AG08396 (cell line): ENCODE data around the gene NLGN3.
"Not testable (repeated sequence)": the region's sequence is repeated elsewhere in the genome, so short reads cannot be mapped to it uniquely, and the experiment has no call there.

Experiments
- DNase-seq: peaks from one replicate; pipeline ENCODE4 v3.0.0; 2012; ENCODE audit warnings: low spot score, mixed read lengths

NLGN3 gene

DNA sequence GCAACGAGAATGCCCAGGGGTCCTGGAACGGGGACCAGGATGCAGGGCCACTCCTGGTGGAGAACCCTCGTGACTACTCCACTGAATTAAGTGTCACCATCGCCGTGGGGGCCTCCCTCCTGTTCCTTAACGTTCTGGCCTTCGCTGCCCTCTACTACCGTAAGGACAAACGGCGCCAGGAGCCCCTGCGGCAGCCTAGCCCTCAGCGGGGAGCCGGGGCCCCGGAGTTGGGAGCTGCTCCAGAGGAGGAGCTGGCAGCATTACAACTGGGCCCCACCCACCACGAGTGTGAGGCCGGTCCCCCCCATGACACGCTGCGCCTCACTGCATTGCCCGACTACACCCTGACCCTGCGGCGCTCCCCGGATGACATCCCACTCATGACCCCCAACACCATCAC, 24.9 kb downstream of the NLGN3 start:
- no peak for DNase-seq

DNA sequence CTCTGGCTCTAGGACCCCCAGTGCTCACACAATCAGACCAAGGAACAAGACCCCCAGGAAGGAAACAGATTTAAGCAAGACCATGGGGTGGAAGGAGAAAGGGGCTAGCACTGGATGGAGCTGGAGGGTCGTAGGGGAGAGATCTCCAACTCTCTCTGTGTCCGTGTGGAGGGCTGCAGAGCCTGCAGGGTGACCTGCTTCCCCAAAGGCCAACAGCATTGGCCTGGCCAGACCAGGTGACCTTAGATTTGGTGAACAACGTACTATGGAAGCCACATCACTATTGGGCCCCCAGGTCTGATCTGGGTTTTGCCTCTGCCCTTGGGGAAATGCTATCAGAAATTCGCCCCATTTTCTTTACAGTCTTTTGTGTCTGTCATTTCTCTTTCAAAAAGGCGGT, 26.0 kb downstream of the NLGN3 start:
- no peak for DNase-seq

DNA sequence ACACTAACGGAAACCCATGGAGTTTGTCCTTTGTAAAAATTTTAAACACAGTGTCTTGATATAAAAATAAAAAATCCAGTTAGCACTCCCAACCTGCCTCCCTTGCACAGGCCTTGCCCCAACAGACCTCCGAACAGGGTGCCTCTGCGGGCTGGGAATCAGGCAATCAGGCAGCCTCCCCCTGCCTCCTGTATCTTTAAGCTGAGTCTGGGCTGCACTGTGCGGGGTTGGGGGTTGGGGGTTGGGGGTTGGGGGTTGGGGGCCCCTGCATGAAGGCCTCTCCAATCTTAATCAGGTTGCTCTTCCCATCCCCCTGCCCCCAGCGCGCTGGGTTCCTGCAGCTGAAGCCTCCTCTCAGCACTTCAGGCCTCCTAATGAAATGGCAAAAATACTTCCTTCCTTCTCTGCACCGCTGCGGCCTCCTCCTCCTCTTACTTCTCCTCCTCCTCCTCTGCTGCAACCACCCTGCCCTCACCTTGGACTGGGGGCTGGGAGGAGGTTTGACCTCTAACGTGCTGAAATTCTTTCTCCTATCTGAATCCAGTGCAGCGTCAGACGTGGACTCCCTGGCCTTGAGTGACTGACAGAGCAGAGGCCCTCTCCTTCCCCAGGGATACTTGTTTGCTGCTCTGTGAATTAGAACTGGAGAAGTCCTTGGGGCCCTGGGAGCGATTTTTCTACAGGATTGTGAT, 26.6 kb downstream of the NLGN3 start:
- DNase-seq: no peak

DNA sequence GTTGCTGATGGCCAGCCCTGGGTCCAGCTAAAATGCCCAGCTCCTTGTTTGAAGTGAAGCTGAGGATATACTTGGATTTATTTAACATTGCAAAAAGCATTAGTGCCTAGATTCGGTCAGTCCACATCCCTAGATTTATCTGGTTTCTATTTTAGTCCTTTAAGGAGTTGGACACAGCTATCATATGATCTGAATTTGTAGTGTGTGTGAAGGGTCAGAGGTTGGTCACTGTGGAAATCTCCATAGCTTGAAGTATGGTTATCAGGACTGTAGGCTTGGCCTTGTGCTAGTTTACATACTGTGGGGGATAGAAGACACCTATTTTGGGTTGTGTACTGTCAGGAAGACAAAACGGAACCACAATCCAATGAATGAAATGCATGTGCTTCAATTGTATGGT, 28.8 kb downstream of the NLGN3 start:
- DNase-seq: no peak

DNA sequence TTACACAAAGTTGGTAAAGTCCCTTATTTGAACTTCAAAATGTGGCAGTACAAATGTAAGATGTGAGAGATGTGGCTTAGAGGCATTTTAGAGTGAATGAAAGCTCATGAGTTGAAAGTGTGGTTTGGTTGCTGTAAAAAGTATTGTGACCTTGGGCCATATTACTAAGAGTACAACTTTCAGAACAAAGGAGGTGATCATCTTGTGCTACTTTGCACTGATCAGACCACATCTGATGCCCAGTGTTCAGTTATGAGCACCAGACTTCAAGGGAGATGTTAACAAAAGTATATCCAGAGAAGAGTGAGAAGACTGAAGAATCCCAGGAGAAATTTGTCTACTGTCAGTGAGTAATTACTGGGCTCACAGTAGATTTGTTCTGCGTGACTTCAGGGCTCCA, 30.2 kb downstream of the NLGN3 start:
- DNase-seq: no peak

DNA sequence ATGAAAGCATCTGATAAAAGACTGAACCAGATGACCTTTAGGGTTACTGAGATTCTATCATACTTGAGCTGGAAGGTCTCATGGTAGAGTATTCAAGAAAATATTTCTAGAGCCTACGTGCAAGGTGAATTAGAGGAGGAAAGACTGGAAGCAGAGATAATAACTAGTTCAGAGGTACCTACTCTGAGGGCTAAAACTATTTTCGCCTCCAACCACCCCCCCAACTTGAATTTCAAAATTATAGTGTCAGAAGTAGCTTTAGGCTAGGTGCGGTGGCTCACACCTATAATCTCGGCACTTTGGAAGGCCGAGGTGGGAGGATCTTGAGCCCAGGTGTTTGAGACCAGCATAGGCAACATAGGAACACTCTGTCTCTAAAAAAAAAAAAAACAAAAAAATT, 30.9 kb downstream of the NLGN3 start:
- no peak for DNase-seq

DNA sequence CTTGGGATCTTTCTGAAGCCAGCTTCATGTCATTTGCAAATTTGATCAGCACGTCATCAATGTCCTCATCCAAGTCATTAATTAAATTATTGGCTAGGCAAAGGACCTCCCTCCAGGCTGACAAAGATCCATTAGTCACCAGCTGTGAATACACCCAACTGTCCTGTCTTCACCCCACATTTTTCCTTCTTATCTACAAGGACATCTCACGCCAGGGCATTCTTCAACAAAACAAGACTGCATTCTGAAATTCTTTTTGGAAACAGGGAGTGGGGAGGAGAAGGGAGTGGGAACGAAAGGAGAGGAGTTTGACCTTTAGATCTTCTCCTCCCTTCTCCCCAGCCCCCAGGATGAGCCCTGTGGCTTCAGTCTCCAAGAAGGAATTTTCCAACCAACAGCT, 32.7 kb downstream of the NLGN3 start:
- no peak for DNase-seq

DNA sequence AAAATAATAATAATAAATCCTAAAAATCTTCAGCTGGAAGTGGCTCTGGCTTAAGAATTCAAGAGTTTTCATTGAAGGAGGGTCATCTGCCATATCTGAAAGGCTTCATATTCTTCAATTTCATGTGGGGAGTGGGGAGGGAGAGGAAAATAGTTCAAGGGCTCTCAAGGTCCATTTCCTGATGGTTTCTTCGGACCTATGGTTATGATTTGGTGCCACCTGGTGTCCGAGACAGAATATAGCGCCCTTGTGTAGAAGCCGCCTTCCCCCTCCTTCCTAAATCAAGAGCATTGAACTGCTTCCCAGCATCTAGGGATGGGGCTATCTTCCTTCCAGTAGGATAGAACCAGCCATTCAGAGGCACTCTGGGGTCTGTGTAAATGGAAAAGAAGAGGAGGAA, 34.3 kb downstream of the NLGN3 start:
- peak; percentile 65 for DNase-seq

DNA sequence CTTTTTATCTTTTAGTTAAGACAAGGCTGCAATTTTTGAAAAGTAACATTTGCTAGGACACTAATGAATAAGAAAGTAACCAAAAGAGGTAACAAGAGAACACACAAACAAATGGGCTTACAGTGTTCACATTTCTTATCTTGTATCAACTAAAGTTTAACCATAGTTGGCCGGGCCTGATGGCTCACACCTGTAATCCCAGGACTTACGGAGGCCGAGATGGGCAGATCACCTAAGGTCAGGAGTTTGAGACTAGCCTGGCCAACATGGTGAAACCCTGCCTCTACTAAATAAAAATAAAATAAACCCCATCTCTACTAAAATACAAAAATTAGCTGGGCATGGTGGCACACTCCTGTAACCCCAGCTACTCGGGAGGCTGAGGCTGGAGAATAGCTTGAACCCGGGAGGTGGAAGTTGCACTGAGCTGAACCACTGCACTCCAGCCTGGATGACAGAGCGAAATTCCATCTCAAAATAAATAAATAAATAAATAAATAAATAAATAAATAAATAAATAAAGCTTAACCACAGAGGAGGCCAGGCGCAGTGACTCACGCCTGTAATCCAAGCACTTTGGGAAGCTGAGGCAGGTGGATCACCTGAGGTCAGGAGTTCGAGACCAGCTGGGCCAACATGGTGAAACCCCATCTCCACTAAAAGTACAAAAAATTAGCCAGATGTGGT, 36.1 kb downstream of the NLGN3 start:
- DNase-seq: not testable (repeated sequence)

DNA sequence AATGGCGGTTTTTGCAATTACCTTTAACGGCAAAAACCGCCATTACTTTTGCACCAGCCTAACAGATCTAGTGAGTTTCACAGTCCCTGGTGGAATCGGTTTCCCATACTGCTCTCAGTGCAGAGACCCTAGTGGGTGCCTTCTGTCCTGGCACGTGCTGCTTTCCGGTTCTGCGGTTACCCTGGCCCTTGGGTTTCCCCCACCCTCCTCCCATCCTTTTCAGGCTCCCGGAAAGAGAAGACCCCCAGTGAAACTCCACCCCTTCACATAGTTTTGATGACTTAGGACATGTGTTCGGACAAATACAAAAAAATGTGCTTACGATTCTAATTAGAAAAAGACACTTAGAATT, 36.9 kb downstream of the NLGN3 start:
- DNase-seq: no peak

DNA sequence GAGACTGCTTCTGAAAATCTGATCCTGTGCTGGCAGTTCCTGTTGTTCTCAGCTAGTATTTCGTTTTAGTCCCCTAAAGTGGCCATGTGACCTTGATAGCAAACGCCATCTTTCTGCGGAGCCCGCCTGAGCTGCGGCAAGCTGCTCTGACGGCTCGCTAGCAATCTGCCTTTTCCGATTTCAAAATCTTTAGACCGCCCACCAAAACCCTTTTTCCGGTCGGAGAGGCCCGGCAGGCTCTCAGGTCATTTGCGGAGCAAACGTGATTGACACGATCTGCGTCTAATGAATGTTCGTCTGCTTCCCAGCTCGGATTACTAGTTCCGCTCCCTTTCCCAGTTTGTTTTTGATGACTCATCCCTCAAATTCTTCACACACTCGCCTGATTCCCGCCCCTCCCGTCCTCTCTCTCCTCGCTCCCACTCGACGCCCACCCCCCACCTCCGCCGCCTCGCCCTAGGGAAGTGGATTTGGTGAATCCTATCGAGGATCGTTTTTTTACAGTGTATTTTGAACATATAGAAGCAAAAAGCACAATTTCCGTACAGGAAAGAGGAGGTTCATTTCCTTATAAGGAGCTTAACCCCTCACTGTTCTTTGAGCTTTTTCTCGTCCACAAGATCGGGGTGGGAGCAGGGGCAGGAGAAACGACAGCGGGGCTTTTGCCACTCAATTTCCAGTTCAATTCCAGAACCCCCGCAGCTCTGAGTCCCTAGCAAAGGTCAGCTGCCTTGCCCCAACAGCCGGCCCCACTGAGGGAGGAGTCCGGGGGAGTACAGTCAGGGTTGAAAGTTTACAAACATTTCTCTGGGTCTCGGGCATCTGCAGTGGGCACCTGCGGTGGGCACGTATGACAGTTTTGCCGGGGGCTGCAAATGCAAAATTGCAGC, 37.5 kb downstream of the NLGN3 start:
- peak; percentile 82 for DNase-seq

DNA sequence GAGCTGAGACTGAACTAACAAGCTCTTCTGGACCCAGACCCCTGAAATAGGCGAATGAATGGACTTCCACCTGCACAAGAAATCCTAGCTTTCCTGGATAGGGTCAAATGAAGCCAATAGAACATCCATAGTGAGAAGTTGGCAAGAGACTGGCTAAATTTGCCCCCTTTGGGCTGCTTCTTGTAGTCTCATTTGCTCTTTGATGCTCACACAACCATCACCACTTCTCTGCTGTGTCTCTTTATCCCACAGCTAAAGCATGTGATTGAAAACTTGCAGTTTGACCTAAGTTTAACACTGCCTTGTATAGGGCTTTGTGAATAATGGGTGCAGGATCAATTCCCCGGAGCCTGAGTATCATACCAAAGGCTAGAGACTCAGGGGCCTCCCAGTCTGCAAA, 38.2 kb downstream of the NLGN3 start:
- no peak for DNase-seq

DNA sequence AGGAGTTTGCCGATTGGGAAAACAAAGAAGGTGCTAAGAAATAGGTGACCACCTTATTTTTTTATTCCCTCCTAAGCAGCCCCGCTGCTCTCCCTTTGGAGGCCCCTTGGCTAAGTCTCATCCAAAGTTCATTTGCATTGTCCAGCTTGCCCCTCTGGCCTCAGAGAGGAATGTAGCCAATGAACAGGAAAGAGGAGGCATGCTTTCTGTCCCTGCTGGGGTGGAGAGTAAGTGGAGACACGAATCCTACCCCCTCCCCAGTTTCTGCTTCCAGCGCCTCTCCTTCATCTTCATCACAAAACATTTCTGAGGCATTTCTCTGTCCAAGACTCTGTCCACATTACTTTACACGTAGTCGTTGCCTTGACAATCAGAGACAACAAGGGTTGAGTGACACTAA, 38.7 kb downstream of the NLGN3 start:
- DNase-seq: no peak

DNA sequence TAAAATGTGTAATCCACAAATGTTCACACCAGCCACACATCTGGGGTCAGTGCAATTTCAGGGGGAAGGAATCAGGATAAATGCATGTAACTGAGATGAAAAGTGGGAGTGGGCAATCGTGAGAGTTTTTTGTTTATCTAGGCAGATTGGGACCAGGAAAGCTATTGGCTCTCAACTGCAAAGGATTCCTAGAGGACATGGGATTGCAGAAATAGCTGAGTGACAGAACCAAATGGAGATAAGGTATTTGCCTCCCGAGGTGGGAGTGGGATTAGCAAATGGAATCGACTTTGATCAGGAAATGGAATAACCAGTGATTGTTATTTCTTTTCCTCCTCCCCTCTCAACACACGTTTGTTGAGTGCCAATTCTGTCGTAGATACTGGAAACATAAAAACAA, 39.5 kb downstream of the NLGN3 start:
- DNase-seq: no peak

DNA sequence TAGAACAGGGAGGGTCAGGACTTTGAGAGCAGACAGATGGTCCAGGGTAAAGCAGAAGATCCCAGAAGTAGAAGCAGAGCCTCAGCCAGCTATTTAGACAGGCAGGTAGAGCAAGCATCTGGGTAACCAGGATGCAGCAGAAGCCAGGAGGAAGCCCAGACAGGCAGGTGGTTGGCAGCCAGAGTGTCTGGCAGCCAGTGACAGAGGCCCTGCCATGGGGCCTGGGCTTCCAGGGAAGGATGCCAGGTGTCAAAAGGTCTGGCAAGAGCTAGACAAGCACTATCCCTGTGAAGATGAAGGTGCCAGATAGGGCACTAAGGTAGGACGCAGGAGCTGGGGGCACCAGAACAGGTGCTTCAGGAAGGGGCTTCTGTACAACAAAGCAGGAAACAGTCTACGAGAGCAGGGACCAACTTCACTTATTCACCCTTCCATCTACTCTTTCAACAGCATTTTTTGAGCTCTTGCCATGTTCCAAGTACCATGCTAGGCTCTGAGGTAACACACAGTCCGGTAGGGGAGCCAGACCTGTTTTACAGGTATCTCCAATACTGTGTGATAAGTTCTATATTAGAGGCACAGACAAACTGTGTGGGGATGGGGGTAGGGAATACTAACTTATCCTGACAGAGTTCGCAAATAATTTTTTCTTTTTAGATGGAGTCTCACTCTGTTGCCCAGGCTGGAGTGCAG, 40.3 kb downstream of the NLGN3 start:
- DNase-seq: no peak

DNA sequence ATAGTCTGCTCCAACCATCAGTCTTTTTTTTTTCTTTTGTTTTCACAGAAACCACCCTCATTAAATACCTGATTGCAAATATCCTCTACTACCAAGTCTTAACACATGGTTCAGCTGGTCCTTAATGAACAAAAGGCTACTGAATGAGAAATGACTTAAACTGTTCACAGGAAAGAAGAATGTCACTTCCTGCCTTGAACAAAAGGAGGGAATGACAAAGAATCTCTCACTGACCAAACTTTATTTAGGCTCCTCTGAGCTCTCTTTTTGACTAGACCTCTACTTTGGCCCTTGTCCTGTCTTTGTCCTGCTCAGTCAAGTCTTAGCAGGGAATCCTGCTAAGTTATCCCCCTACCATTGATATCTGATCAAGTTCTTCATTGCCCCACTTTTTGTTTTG, 46.6 kb downstream of the NLGN3 start:
- DNase-seq: no peak

DNA sequence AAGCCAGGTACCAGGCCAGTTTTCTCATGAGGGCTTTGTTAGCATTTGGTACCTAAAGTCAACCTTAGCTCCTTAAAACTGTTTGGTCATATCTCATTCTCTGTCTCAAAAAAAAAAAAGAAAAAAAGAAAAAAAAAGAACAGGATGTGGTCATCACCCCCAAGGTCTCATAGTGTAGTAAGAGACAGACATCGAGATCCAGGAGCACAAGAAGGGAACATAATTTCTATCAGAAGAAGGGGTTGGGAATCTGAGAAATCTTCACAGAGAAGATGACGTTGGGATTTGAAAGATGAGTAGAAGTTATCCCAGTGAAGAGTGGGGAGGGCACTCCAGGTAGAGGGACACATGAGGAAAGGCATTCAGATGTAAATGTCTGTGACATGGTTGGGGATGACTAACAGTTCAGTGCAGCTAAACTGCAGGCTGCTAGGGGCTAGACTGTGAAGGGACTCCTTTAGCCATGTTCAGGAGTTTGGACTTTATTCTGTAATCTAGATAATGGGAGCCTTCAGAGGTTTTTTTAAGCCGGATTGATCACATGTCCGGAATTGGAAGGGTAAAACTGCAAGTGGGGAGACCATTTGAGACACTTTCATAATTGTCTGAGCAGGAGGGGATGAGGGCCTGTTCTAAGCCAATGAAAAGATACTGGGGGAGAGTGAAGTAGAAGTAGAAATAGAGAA, 51.5 kb downstream of the NLGN3 start:
- no peak for DNase-seq

DNA sequence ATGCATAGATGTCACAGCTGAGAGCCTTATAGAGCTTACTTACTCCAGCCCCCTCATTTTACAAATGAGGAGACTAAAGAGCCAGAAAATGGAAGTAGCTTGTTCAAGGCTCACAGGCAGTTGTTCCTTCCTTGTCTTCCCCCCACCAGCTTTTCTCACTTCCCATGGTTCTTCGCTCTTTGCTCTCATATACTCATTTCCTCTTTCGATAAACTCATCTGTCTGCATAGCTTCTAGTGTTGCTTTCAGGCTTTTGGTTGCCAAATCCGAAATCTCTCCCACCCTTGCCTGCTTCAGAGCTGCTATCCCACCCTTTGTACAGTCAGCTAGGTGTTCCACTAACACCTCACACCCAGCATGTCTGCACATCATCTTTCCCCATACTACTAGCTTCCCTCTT, 53.4 kb downstream of the NLGN3 start:
- DNase-seq: no peak

DNA sequence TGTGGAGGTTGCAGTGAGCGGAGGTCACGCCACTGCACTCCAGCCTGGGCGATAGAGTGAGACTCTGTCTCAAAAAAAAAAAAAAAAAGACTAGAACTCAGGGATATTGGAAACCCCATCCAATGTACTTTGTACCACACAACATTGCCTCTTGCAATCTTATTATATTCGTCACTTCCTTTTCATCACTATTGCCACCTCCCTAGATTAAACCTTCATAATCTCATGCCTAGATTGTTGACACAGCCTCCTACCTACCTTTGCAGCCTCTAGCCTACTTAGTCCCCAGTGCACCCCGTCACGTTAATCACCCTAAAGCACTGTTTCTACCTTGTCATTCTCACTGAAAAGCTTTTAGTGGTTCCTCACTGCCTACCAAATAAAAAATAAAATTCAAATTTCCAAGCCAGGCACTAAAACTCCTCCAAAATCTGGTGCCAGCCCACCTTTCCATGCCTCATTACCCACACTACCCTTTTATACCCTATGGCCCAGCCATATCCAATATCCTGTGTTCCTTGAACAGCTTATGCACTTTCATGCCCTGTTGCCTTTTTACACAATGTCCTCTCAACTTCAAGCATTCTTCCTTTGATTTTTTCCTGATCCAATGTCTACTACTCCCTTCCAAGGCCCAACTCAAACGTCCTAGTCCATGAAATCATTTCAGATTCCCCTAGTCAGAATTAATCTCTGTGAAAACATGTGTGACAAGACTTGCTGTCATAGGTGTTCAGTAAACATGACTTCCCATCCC, 54.8 kb downstream of the NLGN3 start:
- DNase-seq: no peak

DNA sequence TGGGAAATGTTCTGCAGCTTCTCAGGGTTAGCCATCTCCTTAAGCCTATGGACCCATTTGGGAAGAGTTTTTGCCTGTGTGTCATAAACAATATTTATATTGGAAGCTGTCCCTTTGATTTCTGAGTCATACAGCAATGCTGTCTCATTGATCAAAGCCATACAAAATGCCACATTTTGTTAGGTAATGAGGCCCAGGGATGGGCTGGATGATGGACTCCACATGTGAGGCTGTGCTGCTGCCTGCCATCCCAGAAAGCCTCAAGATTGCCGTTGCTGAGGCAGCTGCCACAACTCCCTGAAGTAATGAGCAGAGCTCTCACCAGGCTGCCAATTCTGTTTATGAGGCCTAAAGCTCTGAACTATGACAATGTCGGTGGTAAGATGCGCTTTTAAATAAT, 66.2 kb downstream of the NLGN3 start:
- DNase-seq: no peak

DNA sequence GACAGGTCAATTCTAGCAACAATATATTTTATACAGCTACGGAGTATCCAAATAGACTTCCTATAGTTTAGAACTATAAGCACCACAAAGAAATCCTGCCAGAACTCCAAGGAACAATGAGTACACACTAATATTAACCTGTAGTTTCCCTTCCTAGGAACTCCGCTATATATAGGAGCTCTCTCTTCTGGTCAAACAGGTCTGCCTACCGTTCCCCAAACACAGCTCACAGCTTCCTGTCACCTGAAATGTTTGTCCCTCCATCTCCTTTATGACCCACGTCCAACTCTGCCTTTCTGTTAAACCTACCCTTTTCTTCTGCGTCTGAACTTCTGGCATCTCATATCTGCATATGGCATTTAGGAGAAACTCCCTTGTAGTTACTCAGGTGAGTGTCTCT, 67.9 kb downstream of the NLGN3 start:
- DNase-seq: no peak
